Activated CD8-positive, alpha-beta T cell treated with anti-CD3 and anti-CD28 coated beads, Interleukin-2, amount 10 ng/mL, durations not matched to agents 7 days and 5 days (primary cell): ENCODE results near the gene TPK1. TPM values are rescaled to one million over a fixed set of nuclear protein-coding genes. Genes with fewer than 3 reads are reported as not detected.

ENCODE experiments used
- ATAC-seq: fragments of 150-1000 bp; cut with Tn5 transposase; one replicate; pipeline ENCODE4 v1.10.0; 2021; ENCODE audit warnings: moderate library complexity
- CTCF ChIA-PET: fragments of 350-600 bp; sonication (Branson Sonifier 250); formaldehyde crosslinking; loops from one replicate; lab custom pipeline; 2021; ENCODE audit warnings: antibody characterized with exemption; lab: Charles Lee
- POLR2A ChIA-PET: fragments of 350-600 bp; sonication (Branson Sonifier 250); formaldehyde crosslinking; loops from one replicate; lab custom pipeline; 2021; ENCODE audit warnings: antibody characterized with exemption; lab: Charles Lee
- DNase-seq: peaks from one replicate; pipeline ENCODE4 v3.0.0-alpha.2; 2020
- H3K27ac Mint-ChIP-seq: one replicate; pipeline ENCODE4 v1.8.0; 2021; ENCODE audit warnings: mild to moderate bottlenecking, mixed read lengths
- H3K27me3 Mint-ChIP-seq: one replicate; pipeline ENCODE4 v1.8.0; 2021; ENCODE audit warnings: low read depth, mixed read lengths
- H3K36me3 Mint-ChIP-seq: one replicate; pipeline ENCODE4 v1.8.0; 2021; ENCODE audit warnings: low read depth, mixed read lengths
- H3K4me1 Mint-ChIP-seq: one replicate; pipeline ENCODE4 v1.8.0; 2021; ENCODE audit warnings: low read depth, mixed read lengths
- H3K4me3 Mint-ChIP-seq: one replicate; pipeline ENCODE4 v1.8.0; 2021; ENCODE audit warnings: mild to moderate bottlenecking, mixed read lengths
- H3K9me3 Mint-ChIP-seq: one replicate; pipeline ENCODE4 v1.8.0; 2022; ENCODE audit warnings: mixed read lengths; ENCODE audit not compliant: insufficient read depth
- total RNA-seq, 2 experiments: library from RNA; stranded (reverse); gene quantifications; one replicate each; pipeline ENCODE4 v1.2.3, GENCODE V29; 2021

TPK1 gene
- total RNA-seq, 2 experiments from 2014 or later = 10.2 to 10.7 TPM

- Mint-ChIP-seq H3K36me3 (no peaks in the 10 kb centered on the region), H3K4me3 (no peak overlapping the region)
These were observed 312.2 kb downstream of the TPK1 start for GRCh38 chr7:144523621-144524020.

GRCh38 chr7:144519925-144520324 lies 315.9 kb downstream of the TPK1 start:
- no peak overlapping the region for H3K4me3 Mint-ChIP-seq
- no peaks in the 10 kb centered on the region for H3K36me3 Mint-ChIP-seq
- H3K27ac Mint-ChIP-seq = no peak overlapping the region
- ChIA-PET POLR2A (no interaction called here), CTCF (no interaction called here)
- peaks cover 4% of the 10 kb centered on the region for H3K4me1 Mint-ChIP-seq
- no peak for DNase-seq
- H3K9me3 Mint-ChIP-seq = no peaks in the 10 kb centered on the region
- H3K27me3 Mint-ChIP-seq = no peaks in the 10 kb centered on the region
- no peak for ATAC-seq

More at GRCh38 chr7:144523621-144524020, 312.2 kb downstream of the TPK1 start:
- CTCF ChIA-PET = no interaction called here
- Mint-ChIP-seq H3K9me3 (no peaks in the 10 kb centered on the region), H3K27me3 (no peaks in the 10 kb centered on the region), H3K27ac (no peak overlapping the region), H3K4me1 (no peaks in the 10 kb centered on the region)
- no peak for DNase-seq
- POLR2A ChIA-PET = no interaction called here
- no peak for ATAC-seq

- Mint-ChIP-seq H3K9me3 (no peaks in the 10 kb centered on the region), H3K4me3 (no peak overlapping the region), H3K36me3 (no peaks in the 10 kb centered on the region), H3K27ac (no peak overlapping the region), H3K27me3 (no peaks in the 10 kb centered on the region), H3K4me1 (peaks cover 4% of the 10 kb centered on the region)
- CTCF ChIA-PET = no interaction called here
- DNase-seq (no peak), ATAC-seq (no peak)
- POLR2A ChIA-PET = no interaction called here
These were observed 317.5 kb downstream of the TPK1 start for GRCh38 chr7:144518360-144518759.

- Mint-ChIP-seq H3K27ac (no peak overlapping the region), H3K9me3 (no peaks in the 10 kb centered on the region), H3K4me1 (peaks cover 4% of the 10 kb centered on the region), H3K27me3 (no peaks in the 10 kb centered on the region), H3K4me3 (no peak overlapping the region), H3K36me3 (no peaks in the 10 kb centered on the region)
- POLR2A ChIA-PET = no interaction called here
- DNase-seq (no peak), ATAC-seq (no peak)
- CTCF ChIA-PET = no interaction called here
These were observed 318.1 kb downstream of the TPK1 start for GRCh38 chr7:144517749-144518148.

GRCh38 chr7:144516729-144517525 lies 318.9 kb downstream of the TPK1 start:
- ChIA-PET POLR2A (no interaction called here), CTCF (no interaction called here)
- DNase-seq (no peak), ATAC-seq (no peak)
- no peaks in the 10 kb centered on the region for H3K36me3 Mint-ChIP-seq
- H3K4me3 Mint-ChIP-seq = no peak overlapping the region
- no peaks in the 10 kb centered on the region for H3K9me3 Mint-ChIP-seq
- no peaks in the 10 kb centered on the region for H3K27me3 Mint-ChIP-seq
- H3K27ac Mint-ChIP-seq = no peak overlapping the region
- peaks cover 4% of the 10 kb centered on the region for H3K4me1 Mint-ChIP-seq

- H3K27me3 Mint-ChIP-seq = no peaks in the 10 kb centered on the region
- H3K9me3 Mint-ChIP-seq = no peaks in the 10 kb centered on the region
- H3K27ac Mint-ChIP-seq = no peak overlapping the region
- peaks cover 4% of the 10 kb centered on the region for H3K4me1 Mint-ChIP-seq
- no peak for DNase-seq
- no peak for ATAC-seq
- no peaks in the 10 kb centered on the region for H3K36me3 Mint-ChIP-seq
- CTCF ChIA-PET = no interaction called here
- POLR2A ChIA-PET = no interaction called here
- no peak overlapping the region for H3K4me3 Mint-ChIP-seq
These were observed 322.5 kb downstream of the TPK1 start for GRCh38 chr7:144513334-144513733.

GRCh38 chr7:144510621-144511020 lies 325.2 kb downstream of the TPK1 start:
- Mint-ChIP-seq H3K4me3 (no peak overlapping the region), H3K9me3 (no peaks in the 10 kb centered on the region), H3K27ac (no peak overlapping the region), H3K36me3 (no peaks in the 10 kb centered on the region), H3K27me3 (no peaks in the 10 kb centered on the region), H3K4me1 (no peaks in the 10 kb centered on the region)
- ATAC-seq (no peak), DNase-seq (no peak)
- ChIA-PET CTCF (no interaction called here), POLR2A (no interaction called here)

GRCh38 chr7:144508702-144509101 lies 327.2 kb downstream of the TPK1 start:
- Mint-ChIP-seq H3K4me3 (no peak overlapping the region), H3K9me3 (no peaks in the 10 kb centered on the region), H3K27ac (no peak overlapping the region), H3K27me3 (no peaks in the 10 kb centered on the region), H3K36me3 (no peaks in the 10 kb centered on the region), H3K4me1 (no peaks in the 10 kb centered on the region)
- ChIA-PET POLR2A (no interaction called here), CTCF (no interaction called here)
- ATAC-seq = no peak
- no peak for DNase-seq

- Mint-ChIP-seq H3K27me3 (no peaks in the 10 kb centered on the region), H3K9me3 (no peaks in the 10 kb centered on the region)
- POLR2A ChIA-PET = no interaction called here
These were observed 332.6 kb downstream of the TPK1 start for GRCh38 chr7:144503215-144503614.

GRCh38 chr7:144500225-144500624 lies 335.6 kb downstream of the TPK1 start:
- Mint-ChIP-seq H3K27me3 (no peaks in the 10 kb centered on the region), H3K4me3 (no peak overlapping the region), H3K36me3 (no peaks in the 10 kb centered on the region), H3K27ac (no peak overlapping the region), H3K4me1 (no peaks in the 10 kb centered on the region), H3K9me3 (no peaks in the 10 kb centered on the region)
- POLR2A ChIA-PET = no interaction called here
- ATAC-seq (no peak), DNase-seq (no peak)
- CTCF ChIA-PET = no interaction called here

More at GRCh38 chr7:144503215-144503614, 332.6 kb downstream of the TPK1 start:
- Mint-ChIP-seq H3K4me3 (no peak overlapping the region), H3K27ac (no peak overlapping the region), H3K36me3 (no peaks in the 10 kb centered on the region), H3K4me1 (no peaks in the 10 kb centered on the region)
- ATAC-seq (no peak), DNase-seq (no peak)
- CTCF ChIA-PET = no interaction called here

GRCh38 chr7:144497282-144497681 lies 338.6 kb downstream of the TPK1 start:
- Mint-ChIP-seq H3K36me3 (no peaks in the 10 kb centered on the region), H3K27me3 (no peaks in the 10 kb centered on the region), H3K9me3 (no peaks in the 10 kb centered on the region), H3K4me3 (no peak overlapping the region), H3K4me1 (no peaks in the 10 kb centered on the region), H3K27ac (no peak overlapping the region)
- ATAC-seq (no peak), DNase-seq (no peak)
- ChIA-PET CTCF (no interaction called here), POLR2A (no interaction called here)

- H3K27me3 Mint-ChIP-seq = no peaks in the 10 kb centered on the region
- no peak overlapping the region for H3K27ac Mint-ChIP-seq
- no peak overlapping the region for H3K4me3 Mint-ChIP-seq
- ChIA-PET CTCF (no interaction called here), POLR2A (no interaction called here)
- no peaks in the 10 kb centered on the region for H3K9me3 Mint-ChIP-seq
- DNase-seq (no peak), ATAC-seq (no peak)
- peaks cover 10% of the 10 kb centered on the region for H3K4me1 Mint-ChIP-seq
- H3K36me3 Mint-ChIP-seq = no peaks in the 10 kb centered on the region
These were observed 341.5 kb downstream of the TPK1 start for GRCh38 chr7:144494355-144494754.

GRCh38 chr7:144489504-144489903 lies 346.3 kb downstream of the TPK1 start:
- H3K27me3 Mint-ChIP-seq = no peaks in the 10 kb centered on the region
- no peak overlapping the region for H3K27ac Mint-ChIP-seq
- no peak overlapping the region for H3K4me3 Mint-ChIP-seq
- H3K9me3 Mint-ChIP-seq = no peaks in the 10 kb centered on the region
- H3K36me3 Mint-ChIP-seq = no peaks in the 10 kb centered on the region
- ATAC-seq (no peak), DNase-seq (no peak)
- H3K4me1 Mint-ChIP-seq = peaks cover 10% of the 10 kb centered on the region
- POLR2A ChIA-PET = no interaction called here
- CTCF ChIA-PET = no interaction called here
